ENCODE data around the gene ACSL4.
"Not testable (repeated sequence)": the region's sequence is repeated elsewhere in the genome, so short reads cannot be mapped to it uniquely, and the experiment has no call there.

ACSL4 gene

GRCh38 chrX:109728173-109728535 is 4.9 kb downstream of the ACSL4 start:
- DNase-seq (ENCODE audit: low spot score), result peak; percentile 29

GRCh38 chrX:109724971-109725370 is 8.1 kb downstream of the ACSL4 start:
- DNase-seq (ENCODE audit: low spot score), result not testable (repeated sequence)

- no peak for DNase-seq (ENCODE audit: low spot score)
These were observed 12.1 kb downstream of the ACSL4 start for GRCh38 chrX:109720947-109721346.

GRCh38 chrX:109719264-109719663 is 13.8 kb downstream of the ACSL4 start:
- no peak for DNase-seq (ENCODE audit: low spot score)

GRCh38 chrX:109716431-109717028 is 16.5 kb downstream of the ACSL4 start:
- no peak for DNase-seq (ENCODE audit: low spot score)

GRCh38 chrX:109714340-109714958 is 18.6 kb downstream of the ACSL4 start:
- no peak for DNase-seq (ENCODE audit: low spot score)

- no peak for DNase-seq (ENCODE audit: low spot score)
These were observed 22.9 kb downstream of the ACSL4 start for GRCh38 chrX:109710181-109710580.

GRCh38 chrX:109709129-109709631 is 23.9 kb downstream of the ACSL4 start:
- DNase-seq (ENCODE audit: low spot score), result no peak

GRCh38 chrX:109707720-109708119 is 25.3 kb downstream of the ACSL4 start:
- no peak for DNase-seq (ENCODE audit: low spot score)

- DNase-seq (ENCODE audit: low spot score), result no peak
These were observed 25.7 kb downstream of the ACSL4 start for GRCh38 chrX:109707319-109707718.

- no peak for DNase-seq (ENCODE audit: low spot score)
These were observed 28.5 kb downstream of the ACSL4 start for GRCh38 chrX:109704563-109704962.

- no peak for DNase-seq (ENCODE audit: low spot score)
These were observed 35.2 kb downstream of the ACSL4 start for GRCh38 chrX:109697855-109698254.

GRCh38 chrX:109696146-109696740 is 36.8 kb downstream of the ACSL4 start:
- DNase-seq (ENCODE audit: low spot score), result no peak

- no peak for DNase-seq (ENCODE audit: low spot score)
These were observed 37.4 kb downstream of the ACSL4 start for GRCh38 chrX:109695637-109696036.

GRCh38 chrX:109691752-109692151 is 41.3 kb downstream of the ACSL4 start:
- no peak for DNase-seq (ENCODE audit: low spot score)

- DNase-seq (ENCODE audit: low spot score), result no peak
These were observed 41.8 kb downstream of the ACSL4 start for GRCh38 chrX:109691277-109691676.

GRCh38 chrX:109687903-109688302 is 45.2 kb downstream of the ACSL4 start:
- DNase-seq (ENCODE audit: low spot score), result no peak

- DNase-seq (ENCODE audit: low spot score), result no peak
These were observed 47.4 kb downstream of the ACSL4 start for GRCh38 chrX:109685656-109686078.

GRCh38 chrX:109684136-109684535 is 48.9 kb downstream of the ACSL4 start:
- DNase-seq (ENCODE audit: low spot score), result no peak

GRCh38 chrX:109681475-109682081 is 51.5 kb downstream of the ACSL4 start:
- DNase-seq (ENCODE audit: low spot score), result no peak

- no peak for DNase-seq (ENCODE audit: low spot score)
These were observed 53.2 kb downstream of the ACSL4 start for GRCh38 chrX:109679820-109680219.

GRCh38 chrX:109672239-109672638 is 60.8 kb downstream of the ACSL4 start:
- peak; percentile 21 for DNase-seq (ENCODE audit: low spot score)

GRCh38 chrX:109671170-109671569 is 61.9 kb downstream of the ACSL4 start:
- DNase-seq (ENCODE audit: low spot score), result not testable (repeated sequence)

Measured in hematopoietic multipotent progenitor cell treated with erythropoietin and hydrocortisone succinate and interleukin-3 and kit ligand, for 15 days (in vitro differentiated cells).